Measurements from ENCODE around the gene KRR1.
A peak's percentile ranks its signal among the peaks of the same experiment; 100 is the strongest.
"Not testable (repeated sequence)": the region's sequence is repeated elsewhere in the genome, so short reads cannot be mapped to it uniquely, and the experiment has no call there.

Gene KRR1

DNA sequence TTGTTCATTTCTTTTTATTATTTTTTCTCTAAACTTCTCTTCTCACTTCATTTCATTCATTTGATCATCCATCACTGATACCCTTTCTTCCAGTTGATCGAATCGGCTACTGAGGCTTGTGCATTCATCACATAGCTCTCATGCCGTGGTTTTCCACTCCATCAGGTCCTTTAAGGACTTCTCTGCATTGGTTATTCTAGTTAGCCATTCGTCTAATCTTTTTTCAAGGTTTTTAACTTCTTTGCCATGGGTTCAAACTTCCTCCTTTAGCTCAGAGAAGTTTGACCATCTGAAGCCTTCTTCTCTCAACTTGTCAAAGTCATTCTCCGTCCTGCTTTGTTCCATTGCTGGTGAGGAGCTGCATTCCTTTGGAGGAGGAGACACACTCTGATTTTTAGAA, 10.7 kb upstream of the KRR1 start:
- not testable (repeated sequence) for DNase-seq

DNA sequence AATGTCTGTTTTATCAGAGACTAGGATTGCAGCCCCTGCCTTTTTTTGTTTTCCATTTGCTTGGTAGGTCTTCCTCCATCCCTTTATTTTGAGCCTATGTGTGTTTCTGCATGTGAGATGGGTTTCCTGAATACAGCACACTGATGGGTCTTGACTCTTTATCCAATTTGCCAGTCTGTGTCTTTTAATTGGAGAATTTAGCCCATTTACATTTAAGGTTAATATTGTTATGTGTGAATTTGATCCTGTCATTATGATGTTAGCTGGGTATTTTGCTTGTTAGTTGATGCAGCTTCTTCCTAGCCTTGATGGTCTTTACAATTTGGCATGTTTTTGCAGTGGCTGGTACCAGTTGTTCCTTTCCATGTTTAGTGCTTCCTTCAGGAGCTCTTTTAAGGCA, 9.8 kb upstream of the KRR1 start:
- not testable (repeated sequence) for DNase-seq

DNA sequence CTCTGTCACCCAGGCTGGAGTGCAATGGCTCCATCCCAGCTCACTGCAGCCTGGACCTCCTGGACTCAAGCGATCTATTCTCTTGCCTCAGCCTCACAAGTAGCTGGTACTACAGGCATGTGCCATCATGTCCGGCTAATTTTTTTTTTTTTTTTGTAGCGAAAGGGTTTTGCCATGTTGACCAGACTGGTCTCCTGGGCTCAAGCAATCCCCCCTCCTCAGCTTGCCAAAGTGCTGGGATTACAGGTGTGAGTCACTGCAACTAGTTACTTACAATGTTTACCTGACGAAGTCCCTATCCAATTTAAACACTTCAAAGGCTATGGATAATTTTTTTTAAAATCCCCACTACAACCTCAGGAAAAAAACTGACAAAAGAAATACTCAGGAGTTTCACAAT, 1.8 kb downstream of the KRR1 start:
- no peak for DNase-seq

DNA sequence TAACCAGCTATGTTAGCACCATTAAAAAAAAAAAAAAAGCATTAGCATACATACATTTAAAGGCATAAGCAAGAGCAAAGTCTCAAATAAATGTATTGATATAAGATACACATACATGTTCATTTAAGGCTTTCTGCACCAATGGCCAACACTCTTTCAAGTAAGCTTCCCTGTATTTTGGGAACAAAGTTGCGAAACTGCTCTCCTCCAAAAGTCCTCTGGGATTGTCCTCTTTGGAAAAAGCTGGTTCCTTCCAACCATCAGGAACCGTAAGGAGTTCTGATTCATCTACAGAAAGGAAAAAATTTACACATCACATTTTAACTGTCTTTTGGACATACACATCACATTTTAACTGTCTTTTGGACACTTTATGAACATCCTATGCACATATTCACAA, 3.2 kb downstream of the KRR1 start:
- no peak for DNase-seq

DNA sequence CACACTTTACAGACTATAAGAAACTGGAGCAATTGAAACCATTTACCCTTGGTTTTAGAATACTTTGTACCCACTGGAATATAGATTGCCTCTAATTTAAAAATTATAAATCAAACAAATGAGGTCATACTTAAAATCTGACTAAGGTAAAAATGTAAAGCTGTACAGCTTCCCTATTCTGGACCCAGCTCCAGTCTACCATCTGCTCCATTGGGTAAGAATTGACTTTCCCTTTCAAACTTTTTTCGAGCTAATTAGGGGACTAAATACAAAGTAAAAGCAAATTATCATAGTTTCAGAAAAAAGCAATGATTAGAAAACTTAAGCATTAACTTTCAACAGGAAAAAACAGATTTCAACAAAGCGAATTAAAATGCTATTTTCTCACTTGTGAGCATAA, 4.3 kb downstream of the KRR1 start:
- DNase-seq, result no peak

DNA sequence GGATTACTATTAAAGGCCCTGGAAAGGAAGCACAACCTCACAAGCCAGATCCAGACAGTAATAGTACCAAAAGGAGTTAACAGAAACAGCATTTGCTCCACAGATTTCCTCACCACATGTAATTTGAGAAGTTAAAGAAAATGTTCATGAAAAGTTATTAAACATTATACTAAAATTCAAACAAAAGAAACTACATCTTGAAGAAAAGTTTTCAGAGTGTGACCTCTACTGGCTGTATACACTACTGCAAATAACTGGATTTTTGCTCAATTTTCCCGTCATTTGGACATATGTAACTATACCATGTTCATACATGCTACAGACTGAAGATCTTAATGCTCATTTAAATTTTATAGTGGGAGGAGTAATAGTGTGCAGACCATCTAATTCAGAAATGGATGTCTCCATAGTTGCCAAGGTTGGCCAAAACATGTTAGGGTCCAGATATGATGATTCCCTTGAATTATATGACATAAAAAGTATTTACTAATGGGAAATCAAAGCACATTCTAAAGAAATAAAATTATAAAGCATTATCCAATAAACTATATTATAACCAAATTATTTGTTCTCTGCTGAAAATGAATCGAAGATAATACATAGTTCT, 5.6 kb downstream of the KRR1 start:
- DNase-seq, result no peak

DNA sequence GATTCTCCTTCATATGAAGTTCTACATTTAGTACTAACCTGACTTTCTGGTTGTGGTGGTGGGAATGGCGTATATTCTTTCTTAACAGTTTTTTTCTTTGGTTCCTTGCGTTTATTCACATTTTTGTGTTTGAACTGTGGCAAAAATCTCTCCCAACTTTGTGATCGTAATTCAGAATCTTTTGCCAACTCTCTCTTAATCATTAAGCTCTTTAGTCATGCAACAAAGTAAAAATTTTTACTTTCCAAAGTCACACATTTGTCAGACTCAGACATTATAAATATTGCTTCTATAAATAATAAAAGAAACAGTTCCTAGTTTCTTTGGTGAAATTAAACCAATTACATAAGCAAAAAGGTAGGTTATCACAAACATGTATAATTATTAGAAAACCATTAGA, 7.5 kb downstream of the KRR1 start:
- DNase-seq, result no peak

DNA sequence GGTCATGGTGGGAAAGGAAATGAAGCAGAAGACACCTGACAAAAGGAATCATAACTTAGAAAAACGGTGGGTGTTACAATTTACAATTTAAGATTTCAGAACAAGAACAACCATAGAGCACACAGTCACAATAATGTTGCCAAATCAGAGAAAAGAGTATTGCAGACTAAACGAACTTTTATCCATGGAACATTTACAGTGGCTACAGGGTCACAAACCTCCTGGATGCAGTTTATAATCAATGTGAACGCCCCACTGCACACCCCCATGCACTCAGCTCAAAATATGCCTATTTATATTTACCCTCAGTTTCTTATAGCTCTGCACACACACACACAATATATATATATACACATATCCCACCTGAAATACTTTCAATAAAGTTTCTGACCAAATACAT, 8.0 kb downstream of the KRR1 start:
- DNase-seq, result no peak

DNA sequence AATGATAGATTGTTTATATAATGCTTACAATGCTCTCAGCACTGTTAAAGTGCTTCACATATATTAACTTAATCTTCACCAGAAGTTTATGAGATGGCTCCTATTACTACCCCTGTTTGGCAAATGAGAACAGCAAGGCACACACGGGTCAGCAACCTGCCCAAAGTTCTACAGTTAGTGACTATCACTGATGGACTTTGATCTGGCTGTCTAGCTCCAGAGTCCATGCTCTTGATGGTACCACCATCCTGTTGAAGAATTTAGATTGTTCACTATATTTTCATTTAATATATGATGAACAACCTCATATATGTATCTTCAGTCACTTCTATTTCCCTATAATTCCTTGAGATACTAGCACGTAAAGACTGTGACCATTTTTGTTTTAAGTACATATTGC, 20.2 kb downstream of the KRR1 start:
- no peak for DNase-seq

DNA sequence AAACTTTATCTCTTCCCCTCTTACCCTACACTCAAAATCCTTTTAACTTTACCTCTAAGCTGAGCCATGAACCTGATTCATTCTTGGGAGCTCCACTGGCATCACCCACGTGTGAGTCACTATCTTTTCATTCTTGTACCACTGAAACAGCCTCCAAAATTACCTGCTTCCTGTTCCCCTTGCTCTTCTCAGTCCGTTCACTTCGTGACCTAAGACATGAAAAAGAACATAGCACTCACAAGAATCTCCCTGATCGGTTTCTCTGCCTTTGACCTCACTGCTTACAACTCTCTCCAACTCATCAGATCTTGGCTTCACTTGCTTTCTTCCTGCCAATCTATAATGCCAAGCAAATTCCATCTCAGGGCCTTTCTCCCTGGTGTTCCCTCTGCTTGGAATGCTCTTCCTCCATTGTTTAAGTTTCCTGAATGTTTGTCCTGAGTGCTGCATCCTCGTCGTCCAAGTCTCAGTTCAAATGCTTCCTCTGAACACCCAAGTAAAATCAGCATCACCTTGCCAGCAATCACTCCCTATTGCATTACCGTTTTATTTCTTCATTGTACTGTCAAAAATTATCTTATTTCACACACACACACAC, 21.7 kb downstream of the KRR1 start:
- DNase-seq, result peak; percentile 75

DNA sequence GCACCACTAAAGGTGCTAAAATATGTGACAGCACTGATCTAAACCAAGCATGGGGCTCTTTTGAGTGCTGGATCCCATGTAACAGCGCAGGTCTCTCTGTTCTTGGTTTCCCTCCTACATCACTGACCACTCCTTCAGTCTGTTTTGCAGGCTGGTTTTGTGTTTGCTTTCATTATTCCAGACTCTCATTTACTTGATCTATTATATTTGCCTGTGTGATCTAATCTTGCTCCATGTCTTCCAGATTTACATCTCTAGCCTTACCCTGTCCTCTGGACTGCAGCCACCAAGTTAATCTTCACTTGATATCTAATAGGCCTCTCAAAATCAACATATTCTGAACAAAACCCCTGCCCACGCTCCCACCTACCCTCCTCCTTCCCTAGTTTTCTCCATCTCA, 22.2 kb downstream of the KRR1 start:
- no peak for DNase-seq

DNA sequence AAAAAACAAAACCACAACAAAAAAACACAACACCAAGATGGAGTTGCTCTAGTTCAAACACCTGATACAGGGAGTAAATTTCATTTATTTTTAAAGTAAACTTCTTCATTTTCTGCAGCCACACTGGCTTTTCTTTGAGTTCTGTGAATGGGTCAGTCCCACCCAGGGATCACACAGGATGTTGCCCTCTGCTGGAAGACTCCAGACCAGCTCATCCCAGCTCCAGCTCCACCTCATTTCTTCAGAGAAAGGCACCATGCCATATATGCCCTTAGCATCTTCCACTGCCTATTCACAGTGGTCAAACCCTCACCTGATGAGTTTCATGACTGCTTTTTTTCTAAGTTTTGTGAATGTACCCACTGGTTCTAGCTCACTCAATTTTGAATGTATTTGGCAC, 22.9 kb downstream of the KRR1 start:
- peak; percentile 35 for DNase-seq

DNA sequence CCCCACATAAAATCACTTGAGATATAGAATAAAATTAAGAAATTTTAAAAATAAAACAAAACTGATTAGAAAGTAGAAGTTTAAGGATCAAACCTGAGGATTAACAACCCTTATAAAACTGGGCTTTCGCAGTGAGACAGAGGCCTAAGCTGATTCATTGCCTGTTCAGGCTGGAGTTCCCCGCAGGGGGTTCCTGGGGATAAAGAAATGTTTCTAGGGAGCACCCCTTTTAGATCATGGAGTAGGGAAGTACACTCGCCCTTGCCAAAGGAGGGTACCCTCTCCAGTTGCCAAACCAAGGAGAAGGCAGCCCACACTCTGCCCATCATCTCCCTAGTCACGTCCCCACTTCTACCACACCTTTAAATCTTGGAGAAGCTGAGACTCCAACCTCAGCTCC, 24.1 kb downstream of the KRR1 start:
- no peak for DNase-seq

DNA sequence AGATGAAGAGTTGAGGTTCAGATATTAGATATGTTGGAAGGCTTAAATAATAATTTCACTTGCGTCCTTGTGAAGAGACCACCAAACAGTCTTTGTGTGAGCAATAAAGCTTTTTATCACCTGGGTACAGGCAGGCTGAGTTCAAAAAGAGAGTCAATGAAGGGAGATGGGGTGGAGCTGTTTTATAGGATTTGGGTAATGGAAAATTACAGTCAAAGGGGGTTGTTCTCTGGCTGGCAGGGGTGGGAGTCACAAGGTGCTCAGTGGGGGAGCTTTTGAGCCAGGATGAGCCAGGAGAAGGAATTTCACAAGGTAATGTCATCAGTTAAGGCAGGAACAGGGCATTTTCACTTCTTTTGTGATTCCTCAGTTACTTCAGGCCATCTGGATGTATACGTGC, 27.0 kb downstream of the KRR1 start:
- not testable (repeated sequence) for DNase-seq

DNA sequence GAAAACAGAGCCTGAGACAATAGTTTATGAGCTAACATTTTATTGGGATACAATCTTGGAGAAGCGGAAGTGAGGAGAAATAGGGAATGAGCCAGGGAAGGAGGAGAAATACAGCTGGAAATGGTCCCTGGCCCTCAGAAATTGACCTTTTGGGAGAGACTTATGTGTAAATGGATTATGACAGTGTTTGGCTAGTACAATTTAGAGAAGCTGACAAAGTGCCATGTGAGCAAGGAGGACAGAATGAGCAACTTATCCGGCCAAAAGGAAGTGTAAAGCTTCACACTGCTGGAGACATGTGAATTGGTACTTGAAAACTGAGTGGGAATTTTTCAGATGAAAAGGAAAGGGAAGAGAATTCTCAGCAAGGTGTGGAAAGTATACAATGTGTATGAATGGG, 28.0 kb downstream of the KRR1 start:
- DNase-seq, result no peak

DNA sequence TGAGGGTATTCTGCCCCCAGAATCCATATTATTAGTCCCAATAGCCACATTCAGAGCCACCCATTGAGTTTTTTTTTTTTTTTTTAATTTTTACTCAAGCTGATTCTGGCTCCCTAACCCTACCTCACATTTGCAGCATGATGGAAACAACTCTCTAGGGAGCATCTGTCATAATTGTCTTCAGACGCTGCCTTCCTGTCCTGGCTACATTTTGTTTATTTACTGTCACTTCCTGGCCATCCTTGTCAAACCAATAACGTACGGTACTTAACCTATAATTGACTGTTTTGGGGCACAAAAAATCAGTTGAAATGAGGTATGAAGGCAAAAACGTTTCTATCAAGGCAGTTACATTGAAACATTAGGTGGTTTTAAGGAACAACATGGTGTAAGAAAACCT, 28.8 kb downstream of the KRR1 start:
- DNase-seq, result peak; percentile 37

DNA sequence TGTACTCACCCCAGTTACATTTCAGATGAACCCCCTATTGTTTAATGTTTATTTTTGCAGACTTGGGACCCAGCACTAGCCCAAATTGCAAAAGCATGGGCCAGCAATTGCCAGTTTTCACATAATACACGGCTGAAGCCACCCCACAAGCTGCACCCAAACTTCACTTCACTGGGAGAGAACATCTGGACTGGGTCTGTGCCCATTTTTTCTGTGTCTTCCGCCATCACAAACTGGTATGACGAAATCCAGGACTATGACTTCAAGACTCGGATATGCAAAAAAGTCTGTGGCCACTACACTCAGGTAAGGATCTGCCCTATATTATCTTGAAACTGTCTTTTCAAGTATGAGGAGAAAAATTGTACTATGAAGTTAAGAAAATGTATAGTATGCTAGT, 29.6 kb downstream of the KRR1 start:
- DNase-seq, result peak; percentile 10

DNA sequence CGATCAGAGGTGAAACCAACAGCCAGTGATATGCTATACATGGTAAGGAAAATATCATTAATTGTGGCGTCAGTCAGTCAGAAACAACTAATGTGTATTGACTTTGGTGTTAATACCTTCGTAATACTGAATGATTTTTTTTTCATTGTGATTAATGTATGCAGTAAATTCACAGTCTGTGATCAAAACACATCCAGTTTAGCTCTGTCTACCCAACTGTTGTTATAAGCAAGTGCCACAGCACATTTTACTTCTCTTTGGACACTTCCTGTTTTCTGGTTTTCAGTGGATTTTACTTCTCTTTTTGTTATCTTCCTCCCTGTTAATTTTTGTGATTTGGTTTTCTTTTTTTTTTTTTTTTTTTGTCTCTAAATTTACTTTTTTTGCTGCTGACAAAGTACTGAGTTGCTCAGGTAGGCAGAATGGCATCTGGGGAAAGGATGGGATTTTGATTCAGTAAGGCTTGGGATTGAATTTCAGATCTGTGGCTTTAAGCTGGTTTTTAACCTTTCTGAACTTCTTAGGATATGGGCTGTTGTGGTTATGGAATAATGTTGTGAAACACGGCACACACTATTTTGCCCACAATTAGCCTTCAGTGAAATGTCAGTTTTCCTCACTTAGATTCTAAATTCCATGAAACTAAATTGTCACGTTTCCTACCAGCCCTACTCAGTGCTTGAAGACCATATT, 30.2 kb downstream of the KRR1 start:
- DNase-seq, result no peak

DNA sequence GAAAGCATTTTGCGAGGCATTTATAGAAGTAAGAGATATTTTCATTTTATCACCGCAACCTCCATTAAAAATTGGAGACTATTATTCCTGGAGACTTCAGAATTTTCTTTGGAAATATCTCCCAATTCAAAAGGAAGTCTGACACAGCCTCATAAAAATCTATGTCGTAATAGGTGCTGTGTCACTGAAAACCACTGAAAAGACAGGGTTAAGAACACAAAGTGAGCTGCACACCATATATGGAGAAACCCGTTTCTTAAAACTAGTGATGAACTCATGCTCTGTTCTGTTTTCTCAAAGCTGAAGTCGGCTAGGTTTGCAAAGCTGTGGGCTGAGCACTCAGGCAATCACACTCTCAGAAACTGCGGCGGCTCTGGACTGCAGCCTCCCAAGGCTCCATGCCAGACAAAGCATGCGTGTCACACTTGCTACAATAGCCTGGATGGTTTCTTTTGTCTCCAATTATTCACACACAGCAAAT, 30.9 kb downstream of the KRR1 start, which contains the start of gene GLIPR1:
Gene GLIPR1 (plus strand): TSS at position 287 of the 481 bp plus-strand sequence. CDS start 126 bp downstream, at position 413.
- DNase-seq, result peak; percentile 91

DNA sequence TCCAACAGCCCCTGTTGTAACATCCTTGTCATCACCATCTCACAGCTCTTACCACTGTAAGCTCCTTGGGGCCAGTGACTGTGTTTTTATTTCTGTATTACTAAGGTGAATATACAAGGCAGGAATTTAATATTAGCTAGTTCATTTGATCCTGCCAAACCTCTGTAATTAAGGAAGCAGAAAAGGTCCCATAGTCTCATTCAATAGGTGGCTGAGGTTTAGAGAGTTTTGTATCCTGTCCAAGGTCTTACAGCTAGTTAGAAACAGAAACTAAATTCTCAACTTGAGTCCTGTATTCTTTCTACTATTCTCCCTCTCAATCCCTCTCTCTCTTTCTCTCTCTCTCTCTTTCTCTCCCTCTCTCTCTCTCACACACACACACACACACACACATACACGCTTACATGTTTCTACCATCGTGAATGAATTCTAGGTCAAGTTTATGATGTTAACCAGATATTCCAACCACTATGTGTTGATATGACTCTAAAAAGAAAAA, 31.4 kb downstream of the KRR1 start:
- DNase-seq, result peak; percentile 45

DNA sequence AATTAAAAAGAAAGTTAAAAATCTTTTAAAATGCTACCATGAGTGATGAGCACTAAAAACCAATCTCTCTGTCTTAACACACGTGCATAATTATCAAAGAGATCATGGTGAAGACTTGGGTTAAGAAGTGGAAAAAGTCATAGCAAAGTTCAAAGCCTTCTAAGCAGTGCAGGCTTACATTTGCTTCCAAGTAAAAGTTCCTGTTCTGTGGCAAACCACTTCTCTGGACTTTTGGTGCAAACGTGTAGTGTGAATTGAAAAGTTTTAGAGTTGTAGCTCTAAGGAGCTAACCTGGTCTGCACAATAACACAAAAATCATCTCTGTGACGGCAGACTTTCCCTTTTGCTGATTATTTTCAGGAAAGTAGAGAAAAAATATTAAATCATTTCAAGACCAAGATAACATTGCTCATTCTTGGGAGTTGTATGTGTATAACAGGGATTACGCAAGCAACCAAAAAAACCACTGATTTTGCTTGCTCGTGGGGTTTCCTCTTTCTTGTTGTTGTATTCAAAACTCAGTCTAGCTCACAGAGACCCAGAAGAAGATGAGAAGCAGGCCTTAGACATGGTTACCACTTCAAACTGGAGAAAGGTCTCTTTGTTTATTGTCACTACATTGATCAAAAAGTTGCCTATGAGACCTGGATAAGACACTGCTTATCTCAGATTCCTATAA, 33.2 kb downstream of the KRR1 start:
- peak; percentile 86 for DNase-seq

DNA sequence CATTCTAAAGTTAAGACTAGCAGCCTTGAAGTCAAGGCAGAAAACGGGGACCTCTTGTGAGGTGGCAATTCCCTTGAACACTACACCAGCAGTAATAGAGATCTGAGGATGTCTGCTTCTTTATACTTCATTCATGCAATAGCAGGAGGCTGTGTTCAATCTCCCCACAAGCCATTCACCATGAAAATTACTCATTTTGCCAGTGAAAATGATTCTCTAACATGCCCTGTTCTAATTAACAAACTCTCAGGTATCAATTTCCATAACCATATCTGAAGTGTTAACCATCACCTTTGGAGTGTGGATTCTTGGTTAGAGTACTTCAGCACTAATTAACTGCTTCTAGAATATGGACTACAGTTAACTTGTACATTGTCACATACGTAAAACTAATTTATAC, 34.3 kb downstream of the KRR1 start:
- peak; percentile 43 for DNase-seq

DNA sequence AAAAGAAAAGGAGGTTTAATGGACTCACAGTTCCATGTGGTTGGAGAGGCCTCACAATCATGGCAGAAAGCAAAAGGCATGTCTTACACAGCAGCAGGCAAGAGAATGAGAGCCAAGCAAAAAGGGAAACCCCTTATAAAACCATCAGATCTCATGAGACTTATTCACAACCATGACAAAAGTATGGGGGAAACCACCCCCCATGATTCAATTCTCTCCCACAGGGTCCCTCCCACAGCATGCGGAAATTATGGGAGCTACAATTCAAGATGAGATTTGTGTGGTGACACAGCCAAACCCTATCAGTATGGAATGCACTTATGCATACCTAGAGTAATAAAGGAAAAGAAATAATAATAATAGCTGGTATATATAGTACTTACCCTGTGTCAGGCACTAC, 35.3 kb downstream of the KRR1 start:
- peak; percentile 24 for DNase-seq

DNA sequence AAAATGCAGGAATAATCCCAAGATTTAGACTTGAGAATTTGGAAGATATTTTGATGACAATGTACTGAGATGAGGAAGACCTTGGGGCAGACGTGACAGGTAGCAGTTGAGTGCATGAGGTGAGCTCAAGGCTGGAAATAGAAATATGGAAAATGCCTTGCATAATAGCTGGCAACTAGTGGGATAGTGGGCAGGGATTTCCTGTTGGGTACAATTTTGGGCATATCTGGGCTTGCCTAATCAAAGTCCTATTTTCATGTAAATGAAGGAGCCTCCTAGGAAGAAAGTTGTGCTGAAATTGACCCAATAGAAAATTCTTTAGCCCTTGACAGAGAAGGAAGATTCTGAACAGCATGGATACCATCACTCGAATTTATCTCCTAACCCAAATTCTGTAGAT, 37.3 kb downstream of the KRR1 start:
- DNase-seq, result no peak
